GM04503 (cell line): ENCODE data around the gene CETN2.
"Not testable (repeated sequence)": the region's sequence is repeated elsewhere in the genome, so short reads cannot be mapped to it uniquely, and the experiment has no call there.

Experiments
- DNase-seq: peaks from one replicate; pipeline ENCODE4 v3.0.0-alpha.2; 2012; ENCODE audit warnings: low read depth

CETN2 gene

GRCh38 chrX:152832520-152832919, 2.0 kb upstream of the CETN2 start:
- no peak for DNase-seq

- no peak for DNase-seq
Observed at GRCh38 chrX:152831391-152831790, 834 bp upstream of the CETN2 start.

- DNase-seq: no peak
Observed at GRCh38 chrX:152824841-152825374, 5.6 kb downstream of the CETN2 start.

- DNase-seq: no peak
Observed at GRCh38 chrX:152823657-152824056, 6.9 kb downstream of the CETN2 start.

- no peak for DNase-seq
Observed at GRCh38 chrX:152822383-152823086, 8.0 kb downstream of the CETN2 start.

GRCh38 chrX:152821145-152821765, 9.3 kb downstream of the CETN2 start:
- DNase-seq: no peak

GRCh38 chrX:152819732-152820131, 10.8 kb downstream of the CETN2 start:
- no peak for DNase-seq

- no peak for DNase-seq
Observed at GRCh38 chrX:152819266-152819665, 11.3 kb downstream of the CETN2 start.

- DNase-seq: no peak
Observed at GRCh38 chrX:152818356-152818755, 12.2 kb downstream of the CETN2 start.

GRCh38 chrX:152817078-152817764, 13.3 kb downstream of the CETN2 start:
- no peak for DNase-seq

GRCh38 chrX:152814048-152814447, 16.5 kb downstream of the CETN2 start:
- no peak for DNase-seq

- no peak for DNase-seq
Observed at GRCh38 chrX:152813206-152813605, 17.4 kb downstream of the CETN2 start.

GRCh38 chrX:152810403-152810802, 20.2 kb downstream of the CETN2 start:
- DNase-seq: no peak

- DNase-seq: no peak
Observed at GRCh38 chrX:152806035-152806434, 24.5 kb downstream of the CETN2 start.

GRCh38 chrX:152798945-152799344, 31.6 kb downstream of the CETN2 start:
- no peak for DNase-seq

- DNase-seq: not testable (repeated sequence)
Observed at GRCh38 chrX:152787062-152787461, 43.5 kb downstream of the CETN2 start.
